GM21360 (cell line): Measurements from ENCODE around the gene TGFB2.

Experiments used
- ATAC-seq: cut with Tn5 transposase; IDR thresholded peaks from one replicate; pipeline ENCODE4 v1.9.1; 2021; ENCODE audit warnings: mild to moderate bottlenecking, moderate library complexity; ENCODE audit not compliant: unreplicated experiment

Gene TGFB2

DNA sequence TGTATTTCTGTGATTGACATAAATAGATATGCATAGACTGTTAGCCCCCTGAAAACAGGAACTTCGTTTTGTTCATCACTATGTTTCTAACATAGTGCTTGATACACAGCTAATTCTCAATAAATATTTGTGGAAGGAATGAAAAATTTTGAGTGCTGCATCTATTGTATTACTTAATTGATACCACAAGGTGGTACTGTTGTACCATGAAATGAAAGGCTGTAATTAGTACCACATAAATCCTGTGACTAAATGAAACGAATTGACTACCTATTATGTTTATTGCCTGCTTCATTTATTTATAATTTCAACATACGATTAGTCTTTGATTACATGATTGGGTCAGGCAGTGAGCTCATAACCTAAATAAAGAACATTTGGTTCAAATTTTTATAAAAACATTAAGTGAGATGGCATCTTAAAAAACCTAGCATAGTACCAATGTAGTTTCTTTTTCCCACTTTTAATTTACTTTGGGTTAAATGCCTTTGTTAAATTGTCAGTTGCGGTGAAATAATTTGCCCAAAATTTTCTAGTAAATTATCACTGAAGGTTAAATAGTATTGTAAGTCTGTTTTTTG lies 15.0 kb upstream of the TGFB2 start:
- ATAC-seq, result peak; percentile 73

DNA sequence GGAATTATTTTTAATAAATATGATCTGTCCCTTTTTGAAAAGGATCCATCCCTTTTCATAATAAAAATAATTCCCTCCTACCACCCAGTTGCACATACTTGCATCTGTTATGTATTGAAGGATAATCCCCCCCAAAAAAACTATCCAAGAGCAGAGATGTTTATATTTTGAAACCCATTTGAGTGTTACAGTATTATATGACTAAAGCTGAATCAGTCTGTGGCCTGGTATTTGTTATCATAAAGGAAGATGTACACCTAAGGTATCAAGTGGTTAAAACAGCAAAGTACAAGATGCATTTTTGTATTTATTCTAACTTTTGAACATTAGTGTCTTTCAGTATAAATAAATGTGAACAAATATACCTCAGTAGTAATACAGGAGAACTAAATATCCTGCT lies 12.7 kb upstream of the TGFB2 start:
- ATAC-seq, result no peak

DNA sequence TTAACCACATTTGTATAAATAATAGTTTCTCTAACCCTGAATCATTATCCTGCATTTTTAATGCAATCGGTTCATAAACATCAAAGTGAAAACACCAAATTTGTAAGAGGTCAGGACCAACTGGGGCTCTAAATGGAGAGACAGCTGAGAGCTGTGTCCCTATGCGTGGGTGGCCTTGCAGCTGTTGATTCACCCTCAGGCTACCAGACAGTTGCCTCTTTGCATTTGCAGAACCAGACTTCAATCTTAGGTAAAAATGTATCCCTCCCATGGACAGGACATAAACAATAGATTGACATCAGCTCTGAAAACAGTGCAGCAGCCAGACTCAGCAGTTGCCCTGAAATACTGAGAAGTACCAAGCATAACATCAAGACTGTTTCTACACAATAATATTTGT lies 8.8 kb upstream of the TGFB2 start:
- no peak for ATAC-seq

DNA sequence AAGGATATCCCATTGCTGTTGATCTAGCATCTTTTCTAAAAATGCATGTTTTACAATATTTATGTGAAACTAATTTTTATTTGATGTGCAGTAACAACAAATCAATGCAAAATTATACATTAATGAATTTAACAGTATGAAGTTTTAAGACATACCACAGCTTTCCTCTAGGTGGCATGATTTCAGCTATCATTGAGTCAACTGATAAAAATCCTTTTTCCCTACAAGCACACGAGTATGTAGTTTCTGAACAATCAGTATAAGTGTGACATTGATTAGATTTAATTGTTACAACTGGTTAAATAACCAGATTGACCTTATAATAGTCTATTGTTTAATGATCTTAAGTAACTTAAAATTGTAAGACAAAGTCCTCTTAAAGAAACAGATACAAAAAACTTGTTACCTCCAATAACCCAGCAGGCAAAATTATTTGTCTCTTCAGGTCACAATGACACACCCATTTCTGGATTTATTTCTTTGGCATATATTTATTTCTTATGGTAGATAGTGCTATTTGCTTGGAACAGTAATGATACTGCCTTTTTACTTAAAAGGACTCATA lies 5.8 kb upstream of the TGFB2 start:
- peak; percentile 67 for ATAC-seq

DNA sequence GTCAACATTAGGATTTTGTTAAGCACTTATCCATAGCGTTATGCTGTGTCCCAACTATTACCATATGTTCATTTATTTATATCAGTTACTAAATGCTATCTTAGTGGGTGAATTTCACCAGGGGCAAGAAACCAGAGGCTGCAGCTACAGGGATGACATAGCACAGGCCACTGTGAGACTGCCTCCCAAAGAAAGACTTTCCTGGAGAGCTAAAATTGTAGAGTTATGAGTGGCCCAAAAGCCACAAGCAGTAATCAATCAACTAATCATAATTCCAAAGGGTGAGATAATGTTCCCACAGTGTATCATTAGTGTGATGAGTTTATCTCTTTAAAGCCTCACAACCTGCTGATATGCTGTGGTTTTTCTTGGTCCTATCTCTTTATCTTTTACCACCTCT lies 3.8 kb upstream of the TGFB2 start:
- no peak for ATAC-seq

DNA sequence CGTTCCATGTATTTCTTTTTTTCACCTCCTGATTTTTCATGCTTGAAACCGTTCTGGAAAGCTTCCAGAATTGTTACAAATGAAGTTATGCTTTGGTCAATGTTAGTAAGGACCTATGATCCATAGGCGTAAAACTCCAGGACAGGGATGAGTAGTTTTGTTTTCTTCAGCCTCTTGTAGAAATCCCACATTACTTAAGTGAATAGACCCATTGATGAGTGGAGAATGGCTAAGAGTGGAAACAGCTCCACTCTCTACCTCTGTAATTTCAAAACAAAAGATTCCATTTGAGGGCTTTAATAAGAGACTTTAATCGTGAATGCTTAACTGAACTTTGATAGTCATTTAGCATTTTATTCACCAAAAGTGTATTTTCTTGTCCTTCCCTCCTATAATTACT lies 3.0 kb upstream of the TGFB2 start:
- no peak for ATAC-seq

DNA sequence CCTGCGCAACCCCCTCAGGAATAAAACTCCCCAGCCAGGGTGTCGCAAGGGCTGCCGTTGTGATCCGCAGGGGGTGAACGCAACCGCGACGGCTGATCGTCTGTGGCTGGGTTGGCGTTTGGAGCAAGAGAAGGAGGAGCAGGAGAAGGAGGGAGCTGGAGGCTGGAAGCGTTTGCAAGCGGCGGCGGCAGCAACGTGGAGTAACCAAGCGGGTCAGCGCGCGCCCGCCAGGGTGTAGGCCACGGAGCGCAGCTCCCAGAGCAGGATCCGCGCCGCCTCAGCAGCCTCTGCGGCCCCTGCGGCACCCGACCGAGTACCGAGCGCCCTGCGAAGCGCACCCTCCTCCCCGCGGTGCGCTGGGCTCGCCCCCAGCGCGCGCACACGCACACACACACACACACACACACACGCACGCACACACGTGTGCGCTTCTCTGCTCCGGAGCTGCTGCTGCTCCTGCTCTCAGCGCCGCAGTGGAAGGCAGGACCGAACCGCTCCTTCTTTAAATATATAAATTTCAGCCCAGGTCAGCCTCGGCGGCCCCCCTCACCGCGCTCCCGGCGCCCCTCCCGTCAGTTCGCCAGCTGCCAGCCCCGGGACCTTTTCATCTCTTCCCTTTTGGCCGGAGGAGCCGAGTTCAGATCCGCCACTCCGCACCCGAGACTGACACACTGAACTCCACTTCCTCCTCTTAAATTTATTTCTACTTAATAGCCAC lies 696 bp downstream of the TGFB2 start:
- ATAC-seq, result peak; percentile 81

DNA sequence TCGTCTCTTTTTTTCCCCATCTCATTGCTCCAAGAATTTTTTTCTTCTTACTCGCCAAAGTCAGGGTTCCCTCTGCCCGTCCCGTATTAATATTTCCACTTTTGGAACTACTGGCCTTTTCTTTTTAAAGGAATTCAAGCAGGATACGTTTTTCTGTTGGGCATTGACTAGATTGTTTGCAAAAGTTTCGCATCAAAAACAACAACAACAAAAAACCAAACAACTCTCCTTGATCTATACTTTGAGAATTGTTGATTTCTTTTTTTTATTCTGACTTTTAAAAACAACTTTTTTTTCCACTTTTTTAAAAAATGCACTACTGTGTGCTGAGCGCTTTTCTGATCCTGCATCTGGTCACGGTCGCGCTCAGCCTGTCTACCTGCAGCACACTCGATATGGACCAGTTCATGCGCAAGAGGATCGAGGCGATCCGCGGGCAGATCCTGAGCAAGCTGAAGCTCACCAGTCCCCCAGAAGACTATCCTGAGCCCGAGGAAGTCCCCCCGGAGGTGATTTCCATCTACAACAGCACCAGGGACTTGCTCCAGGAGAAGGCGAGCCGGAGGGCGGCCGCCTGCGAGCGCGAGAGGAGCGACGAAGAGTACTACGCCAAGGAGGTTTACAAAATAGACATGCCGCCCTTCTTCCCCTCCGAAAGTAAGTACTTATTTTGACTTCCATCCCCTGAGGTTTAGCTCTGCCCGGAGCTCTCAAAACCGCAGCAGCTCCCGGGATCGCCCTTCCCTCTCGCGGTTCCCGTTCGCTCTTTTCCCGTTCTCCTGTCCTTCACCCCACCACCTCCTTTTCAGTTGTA lies 1.5 kb downstream of the TGFB2 start:
- ATAC-seq, result no peak

DNA sequence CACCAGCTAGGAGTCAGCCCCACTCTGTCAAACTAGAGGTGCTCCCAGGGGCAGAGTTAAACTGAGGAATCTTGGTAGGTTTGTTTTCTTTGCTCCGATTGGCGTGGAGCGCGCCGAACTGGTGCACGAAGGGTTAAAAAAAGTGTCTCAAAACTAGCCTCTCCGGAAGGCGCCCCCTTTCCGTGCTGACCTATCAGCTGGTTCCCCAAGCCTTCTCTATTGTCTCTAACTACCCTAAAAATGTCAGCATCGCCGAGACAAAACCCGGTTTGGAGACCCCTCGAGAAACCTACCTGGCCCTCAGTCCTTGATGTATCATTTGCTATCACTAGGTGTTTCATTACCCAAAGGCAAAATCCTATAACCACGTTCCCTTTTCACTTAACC lies 2.2 kb downstream of the TGFB2 start:
- no peak for ATAC-seq

DNA sequence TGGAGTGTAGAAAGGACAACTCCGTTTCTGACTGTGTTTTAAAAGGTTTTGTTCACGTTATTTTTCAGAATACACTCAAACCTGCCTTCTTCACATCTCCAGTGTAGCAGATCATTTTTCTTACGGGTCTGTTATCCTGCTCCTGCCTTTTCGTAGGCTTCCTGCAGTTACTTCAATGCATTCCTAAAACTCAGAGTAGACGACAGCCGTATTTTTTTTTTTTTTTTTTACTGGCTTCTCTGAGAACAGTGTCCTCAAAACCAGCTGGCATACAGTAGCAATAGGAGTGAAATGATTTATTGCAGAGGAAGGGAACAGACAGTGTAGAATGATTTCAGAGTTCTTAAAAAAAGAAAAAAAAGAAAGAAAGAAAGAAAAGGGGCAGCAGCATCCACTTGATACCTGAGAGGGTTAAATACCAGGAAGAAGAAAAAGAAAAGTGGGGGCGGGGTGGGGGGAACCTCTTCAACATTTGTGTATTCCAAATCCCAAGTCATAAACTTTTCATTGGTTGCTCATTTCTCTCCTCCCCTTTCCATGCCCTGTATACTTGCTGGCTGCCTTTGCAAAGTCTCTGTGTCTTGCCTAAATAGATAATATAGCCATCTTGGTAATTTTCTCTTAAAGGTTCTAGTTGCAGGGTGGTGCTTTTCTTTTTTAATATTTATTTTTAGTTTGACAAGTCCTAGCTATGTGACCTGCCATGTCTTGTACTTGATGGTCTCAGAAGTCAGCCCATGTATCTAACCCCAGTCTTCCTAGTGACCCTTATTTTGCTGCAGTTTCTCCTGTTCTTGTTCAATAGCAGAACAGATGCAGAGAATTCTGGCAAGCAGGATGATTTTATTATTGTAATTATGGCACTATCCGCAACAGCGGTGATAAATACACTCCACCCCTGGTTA lies 2.8 kb downstream of the TGFB2 start:
- ATAC-seq, result no peak

DNA sequence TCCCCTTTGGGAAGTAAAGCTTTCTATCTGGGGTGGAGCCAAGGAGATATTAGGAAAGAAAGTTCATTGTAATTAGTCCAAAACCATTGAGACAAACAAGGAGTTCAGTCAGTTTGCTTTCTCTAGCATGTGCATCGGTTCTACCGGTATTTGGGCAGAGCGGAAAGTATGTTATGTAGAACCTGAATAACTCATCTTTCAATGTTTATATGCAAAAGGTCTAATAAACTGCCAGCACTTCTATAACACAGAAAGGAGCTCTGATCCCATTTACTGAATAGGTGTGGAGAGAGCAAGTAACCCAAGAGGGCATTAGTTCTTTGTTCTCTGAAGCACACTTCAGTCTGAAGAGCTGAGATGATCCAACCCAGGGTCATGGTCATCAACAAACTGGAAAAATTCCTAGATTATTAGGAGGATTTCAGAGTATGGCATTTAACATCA lies 3.5 kb downstream of the TGFB2 start:
- no peak for ATAC-seq

DNA sequence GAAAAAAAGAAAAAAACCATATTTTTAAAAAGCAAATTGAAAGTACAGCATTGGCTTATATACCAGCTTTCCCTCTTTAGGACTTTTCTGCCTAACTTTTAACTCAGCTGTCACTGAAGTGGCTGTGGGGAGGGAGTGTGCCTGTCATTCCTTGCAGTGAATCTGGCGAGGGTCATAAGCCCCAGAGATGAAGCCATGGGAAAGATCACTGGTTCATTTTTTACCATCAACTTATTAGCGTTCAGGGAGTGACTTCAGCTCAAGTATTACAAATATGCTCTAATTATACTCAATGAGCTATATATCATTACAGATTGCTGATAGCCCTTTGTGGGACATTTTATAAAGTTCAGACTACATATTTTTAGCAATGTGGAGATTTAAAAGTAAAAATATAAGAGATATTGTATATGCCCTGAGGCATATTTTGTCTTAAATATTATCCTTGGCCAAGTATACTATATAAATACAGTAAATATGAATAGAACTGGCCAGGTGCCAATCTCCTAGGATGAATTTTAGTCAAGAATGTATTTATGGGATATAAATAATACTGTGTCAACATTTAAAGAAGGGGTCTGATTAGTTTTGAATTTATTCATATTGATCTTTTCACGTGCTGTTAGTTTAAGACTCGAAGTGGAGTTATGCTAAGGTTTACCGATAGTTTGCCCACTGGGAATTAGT lies 4.4 kb downstream of the TGFB2 start:
- ATAC-seq, result no peak

DNA sequence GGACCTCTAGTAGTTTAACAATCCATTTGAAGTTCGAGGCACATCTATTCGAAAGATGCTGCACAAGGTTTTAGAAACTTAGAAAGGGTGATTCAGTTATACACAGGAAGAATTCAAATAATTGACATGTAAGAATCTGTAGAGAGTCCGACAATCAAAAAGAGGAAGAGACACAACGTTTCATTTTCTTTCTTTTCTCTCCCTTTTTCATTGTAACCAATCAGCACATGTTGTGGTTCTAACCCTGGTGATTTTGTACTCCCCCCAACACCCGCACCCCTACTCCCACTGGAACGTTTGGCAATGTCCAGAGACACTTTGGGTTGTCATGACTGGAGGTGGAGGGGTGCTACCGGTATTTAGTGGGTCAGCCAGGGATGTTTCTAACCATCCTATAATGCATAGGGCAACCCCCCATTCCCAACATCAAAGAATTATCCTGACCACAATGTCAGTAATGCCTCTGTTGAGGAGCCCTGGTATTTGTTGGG lies 4.9 kb downstream of the TGFB2 start:
- ATAC-seq, result no peak

DNA sequence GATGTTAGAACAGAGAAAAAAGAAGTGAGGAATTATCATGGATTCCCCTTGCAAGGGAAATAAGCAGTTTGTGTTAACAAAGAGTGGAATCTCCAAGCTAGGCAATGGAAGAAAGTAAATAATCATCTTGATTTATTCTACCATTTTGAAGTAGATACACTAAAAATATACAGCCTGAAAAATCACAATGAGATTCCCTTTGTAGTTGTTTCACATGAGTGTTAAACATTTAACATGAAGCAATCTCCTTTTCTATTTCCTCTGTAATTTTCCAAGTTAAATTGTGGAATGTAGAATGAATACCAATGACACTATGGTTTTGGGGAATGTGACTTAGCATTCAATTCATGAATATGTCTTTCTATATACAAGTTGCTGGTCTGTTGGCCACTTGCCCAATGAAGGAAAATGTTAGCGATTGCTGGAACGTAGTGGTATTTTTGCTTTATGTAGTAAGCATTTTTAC lies 5.7 kb downstream of the TGFB2 start:
- no peak for ATAC-seq

DNA sequence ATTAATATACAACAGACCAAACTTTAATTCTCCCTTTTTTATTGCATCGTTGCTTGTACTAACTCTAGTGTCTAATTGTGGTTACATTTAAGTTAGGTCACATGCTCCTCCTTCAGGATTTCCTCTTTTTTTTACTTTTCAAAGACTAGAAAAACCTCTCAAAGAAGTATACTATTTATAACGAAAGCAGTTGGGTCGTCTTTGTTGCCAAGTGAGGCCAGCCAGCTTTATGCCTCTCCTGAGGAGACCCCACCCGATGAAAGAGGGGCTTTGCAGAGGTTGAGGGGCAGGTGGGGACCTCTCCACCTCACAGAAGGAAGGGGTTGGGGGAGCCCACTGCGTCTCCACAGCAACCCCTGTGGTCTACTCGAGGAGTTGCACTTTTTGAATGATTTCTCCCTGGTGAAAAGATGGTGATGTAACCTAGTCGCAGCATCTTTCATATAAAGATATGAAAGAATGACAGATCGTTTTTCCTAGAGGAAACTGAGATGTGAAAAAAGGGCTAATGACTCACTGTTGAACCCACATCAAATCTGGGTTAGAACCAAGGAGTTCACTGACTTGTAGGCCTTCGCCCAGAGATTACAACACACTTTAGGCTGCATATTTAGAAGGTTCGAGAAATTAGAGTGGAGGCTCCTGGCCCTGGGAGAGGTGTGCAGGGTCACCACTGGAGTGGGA lies 6.4 kb downstream of the TGFB2 start:
- peak; percentile 85 for ATAC-seq

DNA sequence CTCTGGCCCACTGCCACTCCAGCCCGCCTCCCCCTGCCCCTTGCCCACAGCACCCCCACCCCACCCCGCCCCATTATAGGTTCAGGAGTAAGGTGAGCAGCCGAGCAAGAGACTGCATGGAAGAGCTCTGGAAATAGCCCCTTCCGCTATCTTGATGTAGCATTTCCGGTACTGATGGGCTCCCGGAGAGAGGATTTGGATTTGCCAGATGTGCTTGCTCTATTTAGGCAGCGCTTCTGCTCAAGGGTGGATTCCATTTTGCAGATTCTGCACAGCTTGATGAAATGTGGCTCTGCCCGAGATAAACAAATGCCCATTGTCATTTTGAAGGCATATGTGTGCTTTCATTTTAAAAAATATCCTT lies 6.9 kb downstream of the TGFB2 start:
- no peak for ATAC-seq

DNA sequence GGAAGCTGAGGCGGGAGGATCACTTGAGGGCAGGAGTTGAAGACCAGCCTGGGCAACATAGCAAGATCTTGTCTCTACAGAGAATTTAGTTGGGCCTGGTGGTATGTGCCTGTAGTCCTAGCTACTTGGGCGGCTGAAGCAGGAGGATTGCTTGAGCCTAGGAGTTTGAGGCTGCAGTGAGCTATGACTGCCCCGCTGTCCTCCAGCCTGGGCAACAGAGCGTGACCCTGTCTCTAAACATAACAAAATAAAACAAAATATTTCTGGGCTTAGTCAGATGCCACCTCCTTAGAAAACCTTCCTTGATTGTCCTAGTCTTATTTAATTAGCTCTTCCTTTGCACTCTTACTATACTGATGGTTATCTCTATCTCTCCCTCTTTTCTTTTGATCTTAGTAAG lies 8.5 kb downstream of the TGFB2 start:
- no peak for ATAC-seq

DNA sequence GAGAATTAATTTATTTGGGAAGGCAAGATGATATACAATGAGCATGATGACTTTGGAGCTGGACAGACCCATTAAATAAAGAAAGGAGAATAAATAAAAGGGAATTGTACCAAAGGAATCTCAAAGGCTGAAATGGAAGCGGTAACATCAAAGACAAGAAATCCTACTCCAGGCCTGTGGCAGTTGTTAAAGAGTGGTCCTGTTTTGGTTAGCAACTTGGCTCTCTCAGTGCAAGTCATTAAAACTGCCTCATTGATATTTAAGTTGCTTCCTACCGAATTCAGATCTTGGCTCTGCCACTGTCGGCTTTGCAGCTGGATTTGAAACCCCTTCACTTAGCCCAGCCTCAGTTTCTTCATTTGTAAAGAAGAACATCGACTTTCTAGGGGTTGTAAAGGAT lies 10.1 kb downstream of the TGFB2 start:
- ATAC-seq, result no peak

DNA sequence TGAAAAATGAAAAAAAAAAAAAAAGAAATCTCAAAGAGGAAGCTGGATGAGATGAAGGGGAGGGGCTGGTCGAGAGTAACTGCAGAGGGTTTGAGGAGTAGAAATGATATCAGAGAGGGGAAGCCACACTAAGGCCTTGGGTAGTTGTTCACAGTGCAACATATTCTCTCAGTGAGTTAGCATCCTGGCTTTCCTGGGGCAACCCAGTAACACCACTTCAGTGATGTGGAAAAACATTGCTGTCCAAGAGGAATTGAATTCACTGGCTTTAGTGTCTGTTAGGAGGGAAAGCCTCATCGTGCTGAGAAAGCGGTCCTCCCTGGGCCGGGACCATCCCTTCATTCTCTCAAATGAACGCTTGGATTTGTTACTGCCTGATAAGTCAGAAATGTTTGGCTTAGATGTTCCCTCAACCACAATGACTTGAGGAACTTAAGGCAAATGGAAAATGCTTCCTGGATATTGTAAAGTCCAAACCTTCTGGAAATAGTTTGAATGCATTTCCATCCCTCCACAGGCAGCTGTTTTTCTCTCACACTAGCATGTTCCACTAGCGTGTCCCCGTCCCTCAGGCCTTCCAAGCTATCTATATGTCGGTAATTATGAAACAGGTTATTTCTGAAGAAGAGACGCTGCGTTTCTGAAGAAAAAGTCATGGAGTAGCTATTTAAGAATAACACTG lies 12.2 kb downstream of the TGFB2 start:
- no peak for ATAC-seq
